Naive thymus-derived CD4-positive, alpha-beta T cell (primary cell): ENCODE results near the gene YES1. TPM values are rescaled to one million over a fixed set of nuclear protein-coding genes. Genes with fewer than 3 reads are reported as not detected.
A peak's percentile ranks its signal among the peaks of the same experiment; 100 is the strongest.

Experiments used
- ATAC-seq: fragments of 150-1000 bp; cut with Tn5 transposase; 2 replicates; pipeline ENCODE4 v1.10.0; 2021; ENCODE audit warnings: mild to moderate bottlenecking, moderate library complexity
- CTCF ChIA-PET: fragments of 350-600 bp; sonication (Branson Sonifier 250); formaldehyde crosslinking; loops from one replicate; lab custom pipeline; 2021; ENCODE audit warnings: antibody characterized with exemption; lab: Charles Lee
- POLR2A ChIA-PET: fragments of 350-600 bp; sonication (Branson Sonifier 250); formaldehyde crosslinking; loops from one replicate; lab custom pipeline; 2021; ENCODE audit warnings: antibody characterized with exemption, inconsistent platforms; lab: Charles Lee
- DNase-seq, 9 donors: peaks; one replicate each; pipeline versions ENCODE4 v3.0.0 to v3.0.0-alpha.2; 2020 to 2022; ENCODE audit warnings: mixed read lengths in 1 of 9
- H3K27ac ChIP-seq: one replicate; pipeline ENCODE4 v1.7.0; 2013; ENCODE audit warnings: mild to moderate bottlenecking, low read depth, low read length, moderate library complexity
- H3K27me3 ChIP-seq, 2 donors: one replicate each; pipeline ENCODE4 v1.7.0; 2013; ENCODE audit warnings: low read length in 2 of 2, mild to moderate bottlenecking in 2 of 2, moderate library complexity in 2 of 2; ENCODE audit not compliant: control insufficient read depth in 2 of 2, insufficient read depth in 2 of 2
- H3K36me3 ChIP-seq, 3 experiments: 1 replicate in 2 of 3; 2 replicates in 1 of 3; pipeline ENCODE4 v1.7.0; 2013; ENCODE audit warnings: low read length in 3 of 3, mild to moderate bottlenecking in 3 of 3, moderate library complexity in 1 of 3; ENCODE audit not compliant: insufficient read depth in 3 of 3, control insufficient read depth in 2 of 3
- H3K4me1 ChIP-seq, 2 donors: one replicate each; pipeline ENCODE4 v1.7.0; 2013; ENCODE audit warnings: low read length in 2 of 2, mild to moderate bottlenecking in 2 of 2, moderate library complexity in 1 of 2; ENCODE audit not compliant: control insufficient read depth in 2 of 2, insufficient read depth in 2 of 2
- H3K4me3 ChIP-seq: 2 replicates; pipeline ENCODE4 v1.7.0; 2013; ENCODE audit warnings: mild to moderate bottlenecking, low read length
- H3K9me3 ChIP-seq, 3 experiments: 1 replicate in 2 of 3; 2 replicates in 1 of 3; pipeline ENCODE4 v1.7.0; 2013; ENCODE audit warnings: low read length in 3 of 3; ENCODE audit not compliant: control insufficient read depth in 2 of 3
- H3K27ac Mint-ChIP-seq, 9 donors: one replicate each; pipeline ENCODE4 v1.8.0; 2020 to 2022; ENCODE audit warnings: mixed read lengths in 9 of 9, mild to moderate bottlenecking in 8 of 9, moderate library complexity in 5 of 9, inconsistent platforms in 2 of 9
- H3K27me3 Mint-ChIP-seq, 5 donors: one replicate each; pipeline ENCODE4 v1.8.0; 2021 to 2022; ENCODE audit warnings: mixed read lengths in 5 of 5, mild to moderate bottlenecking in 1 of 5
- H3K36me3 Mint-ChIP-seq, 5 donors: one replicate each; pipeline ENCODE4 v1.8.0; 2020 to 2022; ENCODE audit warnings: mixed read lengths in 5 of 5, mild to moderate bottlenecking in 3 of 5, inconsistent platforms in 1 of 5
- H3K4me1 Mint-ChIP-seq, 7 donors: one replicate each; pipeline ENCODE4 v1.8.0; 2020 to 2022; ENCODE audit warnings: mixed read lengths in 7 of 7, mild to moderate bottlenecking in 3 of 7, inconsistent platforms in 1 of 7
- H3K4me3 Mint-ChIP-seq, 10 donors: one replicate each; pipeline ENCODE4 v1.8.0; 2020 to 2022; ENCODE audit warnings: mild to moderate bottlenecking in 10 of 10, mixed read lengths in 10 of 10, moderate library complexity in 6 of 10, inconsistent platforms in 2 of 10
- H3K9me3 Mint-ChIP-seq, 11 donors: one replicate each; pipeline ENCODE4 v1.8.0; 2020 to 2022; ENCODE audit warnings: mixed read lengths in 11 of 11, mild to moderate bottlenecking in 4 of 11, inconsistent platforms in 1 of 11, moderate library complexity in 1 of 11
- intact Hi-C, 2 donors: fragments of 100-400 bp; cut with micrococcal nuclease; formaldehyde crosslinking; loops; one replicate each; pipeline ENCODE4 v1.15.1; 2023
- polyA plus RNA-seq, 2 donors: library from polyadenylated mRNA; unstranded; fragments of 300-500 nt; fragmentation: Illumina TruSeq; gene quantifications; one replicate each; pipeline ENCODE4 v1.2.3, GENCODE V29; 2021
- total RNA-seq, 6 experiments: library from RNA in 5 of 6; stranded (reverse) in 5 of 6; gene quantifications; 1 replicate in 5 of 6; 2 replicates in 1 of 6; pipeline ENCODE4 v1.2.3 and lab custom pipeline; 2021 to 2026

The YES1 gene
- total and polyA plus RNA-seq, 7 experiments from 2014 or later, result 0.66 to 15.8 (median 14.7) TPM

DNA sequence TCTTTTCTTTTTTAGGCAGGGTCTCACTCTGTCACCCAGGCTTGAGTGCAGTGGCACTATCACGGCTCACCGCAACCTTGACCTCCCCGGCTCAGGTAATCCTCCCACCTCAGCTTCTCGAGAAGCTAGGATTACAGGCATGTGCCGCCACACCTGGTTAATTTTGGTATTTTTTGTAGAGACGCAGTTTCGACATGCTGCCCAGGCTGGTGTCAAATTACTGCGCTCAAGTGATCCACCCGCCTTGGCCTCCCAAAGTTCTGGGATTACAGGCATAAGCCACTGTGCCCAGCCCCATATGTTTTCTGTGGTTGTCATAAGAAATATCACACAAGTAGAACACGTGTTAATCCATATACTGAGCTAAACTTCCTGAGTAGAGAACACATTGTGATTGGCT is 114.2 kb downstream of the YES1 start:
- ChIA-PET CTCF (no interaction called here), POLR2A (no interaction called here)
- intact Hi-C loops, result loop anchor here in 1 of 2 donors (2.0 kb wide), 1 partner anchor 13 kb away; no protein-coding TSS in a partner anchor
- Histone ChIP-seq H3K4me3 (no peak overlapping the region), H3K27me3 (no peaks in the 10 kb centered on the region), H3K27ac (no peak overlapping the region), H3K9me3 (no peaks in the 10 kb centered on the region), H3K4me1 (no peaks in the 10 kb centered on the region), H3K36me3 (peaks cover 0 to 20% (median 0%) of the 10 kb centered on the region in 3 experiments)
- Mint-ChIP-seq H3K36me3 (peaks cover 0 to 9% (median 6%) of the 10 kb centered on the region in 5 donors), H3K27me3 (no peaks in the 10 kb centered on the region), H3K9me3 (no peaks in the 10 kb centered on the region), H3K4me1 (peaks cover 2 to 13% (median 9%) of the 10 kb centered on the region in 7 donors), H3K4me3 (no peak overlapping the region), H3K27ac (peak overlapping the region in 2 of 9 donors; percentile 17 to 26)
- ATAC-seq (no peak), DNase-seq (no peak)

DNA sequence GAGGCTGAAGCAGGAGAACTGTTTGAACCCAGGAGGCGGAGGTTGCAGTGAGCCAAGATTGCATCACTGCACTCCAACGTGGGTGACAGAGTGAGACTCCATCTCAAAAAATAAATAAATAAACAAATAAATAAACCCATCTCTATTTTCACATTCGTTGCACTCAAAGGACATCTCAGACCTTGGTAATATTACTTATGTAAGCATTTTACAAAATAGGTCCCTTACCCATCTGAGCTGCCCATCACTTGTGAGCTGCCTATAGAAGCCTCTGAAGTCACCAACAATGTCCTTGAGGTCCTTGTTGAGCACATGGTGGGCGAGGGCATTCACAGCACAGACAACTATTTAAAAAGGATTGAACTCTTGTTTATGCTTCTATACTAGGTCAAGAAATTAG is 115.0 kb downstream of the YES1 start:
- peaks cover 0 to 10% (median 5%) of the 10 kb centered on the region in 5 donors for H3K36me3 Mint-ChIP-seq
- H3K9me3 ChIP-seq, result no peaks in the 10 kb centered on the region
- no peak overlapping the region for H3K27ac Mint-ChIP-seq
- peaks cover 0 to 12% (median 7%) of the 10 kb centered on the region in 7 donors for H3K4me1 Mint-ChIP-seq
- ATAC-seq (no peak), DNase-seq (peak in 1 of 9 donors; percentile 10)
- intact Hi-C loops, result loop anchor here in 1 of 2 donors (2.0 kb wide), 1 partner anchor 14 kb away; no protein-coding TSS in a partner anchor
- H3K4me3 Mint-ChIP-seq, result no peak overlapping the region
- CTCF ChIA-PET, result no interaction called here
- H3K4me3 ChIP-seq, result no peak overlapping the region
- H3K27ac ChIP-seq, result no peak overlapping the region
- POLR2A ChIA-PET, result no interaction called here
- no peaks in the 10 kb centered on the region for H3K27me3 ChIP-seq
- peaks cover 0 to 26% (median 0%) of the 10 kb centered on the region in 3 experiments for H3K36me3 ChIP-seq
- no peaks in the 10 kb centered on the region for H3K4me1 ChIP-seq
- no peaks in the 10 kb centered on the region for H3K27me3 Mint-ChIP-seq
- no peaks in the 10 kb centered on the region for H3K9me3 Mint-ChIP-seq

DNA sequence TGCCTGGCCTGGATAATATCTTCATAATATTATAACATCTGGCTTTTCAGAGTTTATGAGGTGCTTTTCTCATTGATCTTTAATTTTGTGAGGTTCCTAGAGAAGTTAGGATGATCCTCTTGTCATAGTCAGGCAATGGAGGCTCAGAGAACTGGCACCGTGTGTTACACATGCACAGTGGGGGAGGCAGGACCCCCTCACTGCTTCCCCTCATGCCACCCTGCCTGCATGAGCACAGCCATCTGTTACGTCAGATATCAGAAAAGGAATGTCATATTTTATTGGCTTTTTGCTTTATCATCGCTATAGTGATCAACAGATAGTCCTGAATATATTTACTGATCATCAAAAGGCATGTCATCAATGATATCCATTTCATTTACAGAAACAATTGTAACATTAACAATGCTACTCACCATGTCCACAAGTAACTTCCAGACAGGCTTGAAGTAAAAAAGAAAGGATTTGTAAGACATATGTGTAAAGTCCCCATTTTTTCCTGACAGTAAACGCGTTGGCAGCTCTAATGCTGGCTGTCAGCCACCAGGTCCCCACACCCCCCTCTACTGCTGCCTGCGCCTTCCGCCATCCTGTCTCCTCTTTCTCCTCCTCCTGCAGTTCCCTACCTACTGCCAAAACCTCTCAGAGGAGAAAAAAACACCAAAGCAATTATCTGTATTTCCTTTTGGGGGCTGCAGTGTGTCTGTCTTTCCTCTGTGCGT is 118.4 kb downstream of the YES1 start:
- CTCF ChIA-PET, result no interaction called here
- no peaks in the 10 kb centered on the region for H3K9me3 ChIP-seq
- no peaks in the 10 kb centered on the region for H3K27me3 ChIP-seq
- no peak overlapping the region for H3K4me3 Mint-ChIP-seq
- peak overlapping the region; percentile 7 for H3K27ac ChIP-seq
- no peaks in the 10 kb centered on the region for H3K4me1 ChIP-seq
- POLR2A ChIA-PET, result interaction anchor here (0.7 kb wide), 1 partner anchor 137 kb away, joined by 3 read pairs; no protein-coding TSS in a partner anchor
- DNase-seq (no peak), ATAC-seq (no peak)
- H3K36me3 Mint-ChIP-seq, result peaks cover 0 to 14% (median 5%) of the 10 kb centered on the region in 5 donors
- H3K27me3 Mint-ChIP-seq, result no peaks in the 10 kb centered on the region
- H3K9me3 Mint-ChIP-seq, result no peaks in the 10 kb centered on the region
- peaks cover 0 to 27% (median 0%) of the 10 kb centered on the region in 3 experiments for H3K36me3 ChIP-seq
- intact Hi-C loops, result no loop called here
- no peak overlapping the region for H3K4me3 ChIP-seq
- peak overlapping the region in 7 of 9 donors; percentile 45 to 87 (median 80) for H3K27ac Mint-ChIP-seq
- peaks cover 0 to 12% (median 7%) of the 10 kb centered on the region in 7 donors for H3K4me1 Mint-ChIP-seq

DNA sequence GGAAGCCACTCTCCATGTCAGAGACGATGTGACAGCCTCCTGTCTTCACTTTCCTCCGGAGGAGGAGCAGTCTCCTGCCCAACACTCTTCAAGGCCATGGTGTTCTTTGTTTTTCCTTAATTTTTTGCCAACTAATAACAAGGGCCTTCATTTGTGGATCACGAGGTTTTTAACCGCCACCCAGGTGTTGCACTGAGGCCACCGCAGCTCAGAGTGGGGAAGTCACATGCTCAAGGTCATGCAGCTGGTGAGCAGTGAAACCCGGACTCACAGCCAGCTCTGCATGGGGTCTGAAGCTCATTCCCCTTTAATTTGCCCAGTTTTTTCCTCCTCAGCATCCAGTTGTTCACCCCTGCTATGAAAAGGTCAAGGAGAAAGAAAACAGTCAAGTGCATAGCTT is 119.2 kb downstream of the YES1 start:
- Mint-ChIP-seq H3K27ac (peak overlapping the region in 8 of 9 donors; percentile 45 to 87 (median 74)), H3K4me3 (no peak overlapping the region), H3K4me1 (peaks cover 0 to 12% (median 7%) of the 10 kb centered on the region in 7 donors), H3K9me3 (no peaks in the 10 kb centered on the region), H3K27me3 (no peaks in the 10 kb centered on the region), H3K36me3 (peaks cover 0 to 14% (median 5%) of the 10 kb centered on the region in 5 donors)
- intact Hi-C loops, result no loop called here
- H3K4me3 ChIP-seq, result no peak overlapping the region
- H3K4me1 ChIP-seq, result no peaks in the 10 kb centered on the region
- CTCF ChIA-PET, result interaction anchor here (0.6 kb wide), 1 partner anchor 145 kb away, joined by 4 read pairs; no protein-coding TSS in a partner anchor
- ATAC-seq (no peak), DNase-seq (no peak)
- H3K27me3 ChIP-seq, result no peaks in the 10 kb centered on the region
- POLR2A ChIA-PET, result interaction anchor here (0.7 kb wide), 1 partner anchor 137 kb away, joined by 3 read pairs; no protein-coding TSS in a partner anchor
- H3K27ac ChIP-seq, result no peak overlapping the region
- no peaks in the 10 kb centered on the region for H3K9me3 ChIP-seq
- peaks cover 0 to 26% (median 0%) of the 10 kb centered on the region in 3 experiments for H3K36me3 ChIP-seq

DNA sequence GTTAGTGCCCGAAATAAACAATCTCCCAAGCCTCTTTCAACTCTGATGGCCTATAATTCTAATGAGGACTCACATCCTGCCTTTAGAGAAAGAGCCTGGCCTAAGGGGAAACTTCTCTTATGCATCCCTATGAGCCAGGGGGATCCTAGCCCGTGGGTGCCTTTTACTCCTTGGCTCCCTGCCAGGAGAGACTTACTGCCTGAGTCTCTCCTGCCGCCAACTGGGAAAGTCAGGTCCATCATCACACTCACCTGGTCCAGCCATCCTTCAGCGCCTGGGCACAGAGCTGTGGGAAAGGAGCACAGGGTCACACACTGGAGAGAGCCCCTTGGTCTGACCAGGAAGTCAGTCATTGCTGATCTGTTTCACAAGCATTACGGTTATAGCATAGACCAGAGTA is 123.7 kb downstream of the YES1 start:
- Mint-ChIP-seq H3K36me3 (peaks cover 4 to 33% (median 10%) of the 10 kb centered on the region in 5 donors), H3K9me3 (no peaks in the 10 kb centered on the region), H3K4me1 (peaks cover 0 to 12% (median 3%) of the 10 kb centered on the region in 7 donors), H3K27ac (no peak overlapping the region), H3K27me3 (no peaks in the 10 kb centered on the region), H3K4me3 (no peak overlapping the region)
- Histone ChIP-seq H3K4me1 (no peaks in the 10 kb centered on the region), H3K36me3 (peaks cover 0 to 27% (median 0%) of the 10 kb centered on the region in 3 experiments), H3K9me3 (no peaks in the 10 kb centered on the region), H3K27me3 (no peaks in the 10 kb centered on the region), H3K27ac (no peak overlapping the region), H3K4me3 (no peak overlapping the region)
- DNase-seq (no peak), ATAC-seq (no peak)
- intact Hi-C loops, result no loop called here
- ChIA-PET POLR2A (no interaction called here), CTCF (no interaction called here)

DNA sequence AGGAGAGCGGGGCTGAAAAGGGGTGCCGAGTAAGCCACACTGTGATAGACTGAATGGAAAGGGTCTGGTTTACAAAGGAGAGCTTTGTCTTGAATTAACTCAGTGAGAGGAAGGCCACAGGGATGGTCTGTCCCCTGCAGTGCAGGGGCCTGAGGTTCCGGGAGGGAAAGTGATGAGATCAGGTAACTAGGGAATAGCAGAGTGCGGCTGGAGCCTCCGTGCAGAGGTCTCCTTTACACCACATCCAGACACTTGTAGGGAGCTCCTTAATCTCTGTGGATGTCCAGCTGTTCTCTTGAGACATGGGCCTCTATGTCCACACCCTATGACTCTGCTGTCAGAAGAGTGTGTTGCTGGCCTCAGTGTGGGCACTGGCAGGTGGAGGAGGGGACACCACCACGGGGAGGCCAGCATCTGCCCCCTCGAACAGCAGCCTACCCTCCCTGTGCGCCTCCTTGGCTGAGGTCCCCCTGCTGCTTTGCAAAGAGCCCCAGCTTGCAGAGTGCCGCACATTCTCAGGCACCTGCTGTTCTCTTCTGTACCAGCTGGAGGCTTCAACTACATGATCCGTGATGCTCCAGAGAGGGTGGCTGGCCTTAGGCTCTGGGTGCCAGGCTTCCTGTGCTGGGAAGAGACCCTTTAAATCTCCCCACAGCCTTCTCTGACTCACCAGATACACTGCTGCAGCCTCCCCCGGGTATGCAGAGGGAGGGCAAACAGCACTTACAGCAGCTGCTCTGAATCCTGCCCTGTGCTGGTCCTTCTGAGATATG is 125.5 kb downstream of the YES1 start:
- H3K9me3 ChIP-seq, result no peaks in the 10 kb centered on the region
- Mint-ChIP-seq H3K9me3 (no peaks in the 10 kb centered on the region), H3K4me3 (no peak overlapping the region), H3K36me3 (peaks cover 10 to 34% (median 16%) of the 10 kb centered on the region in 5 donors), H3K27ac (peak overlapping the region in 2 of 9 donors; percentile 6 to 26), H3K27me3 (no peaks in the 10 kb centered on the region), H3K4me1 (peaks cover 9 to 21% (median 13%) of the 10 kb centered on the region in 7 donors)
- intact Hi-C loops, result no loop called here
- ChIA-PET CTCF (interaction anchor here (0.6 kb wide), 1 partner anchor 93 kb away, joined by 4 read pairs; no protein-coding TSS in a partner anchor), POLR2A (no interaction called here)
- H3K27ac ChIP-seq, result no peak overlapping the region
- peaks cover 0 to 16% (median 0%) of the 10 kb centered on the region in 3 experiments for H3K36me3 ChIP-seq
- peaks cover 8 to 10% of the 10 kb centered on the region in 2 donors for H3K4me1 ChIP-seq
- no peak for DNase-seq
- H3K27me3 ChIP-seq, result no peaks in the 10 kb centered on the region
- H3K4me3 ChIP-seq, result no peak overlapping the region
- no peak for ATAC-seq
